SH-SY5Y (cell line): ENCODE data around the gene SYT17.

ENCODE experiments used
- GATA2 ChIP-seq: IDR thresholded peaks from 2 replicates; pipeline ENCODE4 v1.6.1; 2011; ENCODE audit warnings: mild to moderate bottlenecking, low read depth, low read length
- GATA3 ChIP-seq: IDR thresholded peaks from 2 replicates; pipeline ENCODE4 v1.6.1; 2011; ENCODE audit warnings: low read depth, mild to moderate bottlenecking, low read length, moderate library complexity

SYT17 gene

GRCh38 chr16:19173649-19174383 lies 5.8 kb downstream of the SYT17 start:
- TF ChIP-seq GATA3 = no peak
- no peak for TF ChIP-seq GATA2

GRCh38 chr16:19174478-19174877 lies 6.4 kb downstream of the SYT17 start:
- no peak for TF ChIP-seq GATA2
- no peak for TF ChIP-seq GATA3

- TF ChIP-seq GATA3 (no peak), GATA2 (no peak)
Observed at GRCh38 chr16:19175492-19176262, 7.6 kb downstream of the SYT17 start.

GRCh38 chr16:19177111-19177739 lies 9.2 kb downstream of the SYT17 start:
- TF ChIP-seq GATA3 = no peak
- TF ChIP-seq GATA2 = no peak

GRCh38 chr16:19179546-19180490 lies 11.8 kb downstream of the SYT17 start:
- no peak for TF ChIP-seq GATA3
- TF ChIP-seq GATA2 = no peak

- TF ChIP-seq GATA3 = no peak
Observed at GRCh38 chr16:19180741-19181140, 12.7 kb downstream of the SYT17 start.

DNA sequence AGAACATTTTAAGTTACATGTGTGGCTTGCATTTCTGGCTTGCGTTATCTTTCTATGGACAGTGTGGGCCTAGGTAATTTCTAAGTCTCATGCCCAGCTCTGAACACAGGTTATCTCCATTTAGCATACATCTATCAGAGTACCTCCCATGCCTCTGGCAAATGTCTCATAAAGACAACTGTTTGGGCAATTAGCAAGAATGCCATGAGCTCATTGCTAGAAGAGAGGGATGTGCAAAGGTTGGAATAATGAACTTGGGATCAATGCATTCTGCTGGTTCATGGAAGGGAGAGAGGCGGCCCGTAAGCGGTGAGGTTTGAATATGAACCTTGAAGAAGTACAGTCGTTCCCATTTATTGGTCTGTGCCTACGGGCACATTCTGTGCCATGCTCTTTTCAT lies 14.4 kb downstream of the SYT17 start:
- no peak for TF ChIP-seq GATA3
- TF ChIP-seq GATA2 = no peak

DNA sequence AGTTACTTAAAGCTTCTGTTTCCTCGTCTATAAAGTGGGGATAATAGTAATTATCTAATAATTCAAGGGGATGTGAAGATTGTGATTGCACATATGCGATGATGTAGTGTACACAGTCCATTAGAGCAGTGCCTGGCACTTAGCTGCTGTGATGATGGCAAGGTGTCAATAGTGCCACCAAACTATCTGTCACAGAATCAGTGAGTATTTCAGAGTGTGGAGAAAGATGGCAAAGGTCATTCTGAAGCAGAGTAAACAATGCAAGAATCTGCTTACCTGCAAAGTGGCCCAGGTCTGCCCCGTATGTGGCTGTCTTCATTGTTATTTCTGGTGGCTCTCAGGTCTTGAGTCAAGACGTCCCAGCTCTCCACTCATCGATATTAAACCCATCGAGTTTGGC lies 15.1 kb downstream of the SYT17 start:
- TF ChIP-seq GATA3 = no peak
- TF ChIP-seq GATA2 = no peak

GRCh38 chr16:19184823-19185509 lies 16.9 kb downstream of the SYT17 start:
- TF ChIP-seq GATA3 (no peak), GATA2 (no peak)

GRCh38 chr16:19185510-19185851 lies 17.4 kb downstream of the SYT17 start:
- TF ChIP-seq GATA2 = no peak

DNA sequence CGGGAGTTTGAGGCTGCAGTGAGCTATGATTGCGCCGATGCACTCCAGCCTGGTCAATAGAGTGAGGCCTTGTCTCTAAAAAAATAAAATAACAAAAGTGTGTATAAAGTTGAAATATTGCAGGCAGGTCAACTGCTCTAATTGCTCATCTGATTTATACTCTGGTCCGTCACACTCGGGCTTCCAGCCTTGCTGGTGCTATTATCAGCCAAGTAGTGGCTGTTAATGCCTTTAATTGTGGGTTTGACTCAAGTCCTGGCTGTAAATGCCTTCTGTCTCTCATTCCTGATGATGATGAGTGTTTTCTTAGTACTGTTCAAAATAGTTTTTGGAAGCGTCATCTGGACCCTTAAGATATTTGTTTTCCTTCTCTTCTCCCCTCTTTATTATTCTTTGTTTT lies 18.4 kb downstream of the SYT17 start:
- TF ChIP-seq GATA2 (no peak), GATA3 (no peak)

GRCh38 chr16:19188406-19188805 lies 20.4 kb downstream of the SYT17 start:
- TF ChIP-seq GATA3 (no peak), GATA2 (no peak)

GRCh38 chr16:19192865-19193264 lies 24.8 kb downstream of the SYT17 start:
- no peak for TF ChIP-seq GATA2
- no peak for TF ChIP-seq GATA3
